DMS114 treated with DMSO at 0.1 percent for 48 hours (cell line): ENCODE data around the gene FLAD1.

Source experiments
- DNase-seq: peaks from one replicate; lab custom pipeline; 2025; ENCODE audit not compliant: unreplicated experiment; lab: John Stamatoyannopoulos, UW

Gene FLAD1

DNA sequence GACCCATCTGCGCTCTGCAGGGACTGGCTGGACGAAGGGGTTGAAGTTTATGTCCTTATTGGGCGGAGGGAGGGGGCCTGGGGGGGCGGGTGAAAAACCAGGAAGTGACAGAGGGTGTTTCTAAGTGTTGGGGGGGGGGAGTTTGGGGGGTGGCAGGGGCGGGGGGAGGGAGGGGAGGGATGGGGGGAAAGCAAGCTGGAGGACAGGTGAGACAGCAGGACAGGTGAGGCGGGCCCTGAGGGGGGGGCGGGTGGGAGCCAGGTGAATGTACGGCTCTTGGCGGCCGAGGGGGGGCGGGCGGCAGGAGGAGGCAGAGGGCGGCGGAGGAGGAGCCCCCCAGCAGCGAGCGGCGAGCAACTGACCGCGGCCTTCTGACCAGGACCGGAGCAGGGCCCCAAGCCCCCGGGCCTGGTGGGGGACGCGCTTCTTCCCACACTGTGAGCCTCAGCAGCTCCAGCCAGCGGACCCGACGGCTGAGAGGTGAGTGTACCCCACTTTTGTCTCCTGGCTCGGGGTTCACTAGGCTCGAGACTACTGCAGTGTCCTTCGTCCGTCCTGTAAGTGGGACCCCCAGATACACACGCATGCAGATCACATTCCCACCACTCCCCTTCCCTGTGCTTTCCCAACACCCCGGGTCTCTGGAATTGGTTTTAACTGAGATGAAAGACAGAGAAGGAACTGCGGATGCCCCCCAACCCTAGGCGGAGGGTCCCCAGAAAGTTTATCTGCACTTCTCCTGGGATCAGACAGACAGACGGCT, 19.5 kb downstream of the FLAD1 start, which contains the start of gene ZBTB7B:
Gene ZBTB7B (plus strand): TSS at position 339 of the 763 bp plus-strand sequence. CDS start 11,859 bp downstream, outside the sequence.
- DNase-seq: no peak

DNA sequence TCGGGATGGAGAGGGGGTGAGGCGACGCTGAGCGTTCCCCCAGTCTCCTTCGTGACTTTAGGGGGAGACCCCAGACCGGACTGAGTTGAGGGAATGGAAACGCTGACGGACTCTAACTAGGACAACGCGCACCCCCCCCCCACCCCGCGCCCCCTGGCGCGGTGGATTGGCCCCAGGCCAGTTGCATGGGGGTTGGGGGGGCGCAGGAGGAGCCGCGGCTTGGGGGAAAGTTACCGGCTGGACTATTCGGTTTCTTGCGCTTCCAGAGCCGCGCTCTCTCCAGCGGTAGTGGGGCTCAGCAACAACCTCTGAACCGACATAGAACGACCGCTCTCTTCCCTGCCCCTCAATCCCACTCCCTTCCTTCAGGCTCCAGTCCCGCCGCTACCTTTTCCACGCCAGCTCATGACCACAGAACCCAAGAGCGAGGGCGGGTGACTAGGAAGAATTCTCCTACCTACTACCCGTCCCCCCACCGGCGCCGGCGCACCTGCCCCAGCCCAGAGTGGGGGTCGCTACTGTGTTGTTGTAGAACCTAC, 20.2 kb downstream of the FLAD1 start:
- DNase-seq: no peak

DNA sequence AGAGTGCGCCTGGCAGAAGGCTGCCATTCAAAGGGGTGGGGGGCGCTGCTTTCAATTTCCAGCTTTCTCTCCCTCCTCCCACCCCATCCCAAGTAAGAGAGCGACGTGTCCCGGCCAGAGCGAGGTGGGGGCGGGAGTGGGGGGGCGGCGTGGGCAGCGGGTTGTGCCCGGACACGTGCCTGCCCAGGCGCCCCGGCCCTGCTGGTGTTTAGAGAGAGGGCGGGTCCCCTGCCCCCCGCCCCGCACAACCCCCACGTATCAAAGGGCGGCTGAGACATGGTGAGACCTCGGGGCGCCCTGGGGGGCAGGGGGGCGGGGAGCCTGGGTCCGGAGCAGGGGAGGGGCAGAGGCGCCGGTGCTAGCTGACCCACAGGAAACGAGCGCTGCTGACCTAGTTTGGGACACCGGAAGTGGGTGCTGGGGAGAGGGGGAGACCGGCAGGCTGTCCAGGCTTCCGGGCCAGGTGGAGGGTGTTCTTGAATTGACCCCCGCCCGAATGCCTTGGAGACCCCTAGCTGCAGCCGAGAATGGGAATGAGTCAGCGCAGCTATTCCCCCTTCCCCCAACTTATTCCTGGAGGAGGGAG, 20.7 kb downstream of the FLAD1 start:
- peak; percentile 37 for DNase-seq

DNA sequence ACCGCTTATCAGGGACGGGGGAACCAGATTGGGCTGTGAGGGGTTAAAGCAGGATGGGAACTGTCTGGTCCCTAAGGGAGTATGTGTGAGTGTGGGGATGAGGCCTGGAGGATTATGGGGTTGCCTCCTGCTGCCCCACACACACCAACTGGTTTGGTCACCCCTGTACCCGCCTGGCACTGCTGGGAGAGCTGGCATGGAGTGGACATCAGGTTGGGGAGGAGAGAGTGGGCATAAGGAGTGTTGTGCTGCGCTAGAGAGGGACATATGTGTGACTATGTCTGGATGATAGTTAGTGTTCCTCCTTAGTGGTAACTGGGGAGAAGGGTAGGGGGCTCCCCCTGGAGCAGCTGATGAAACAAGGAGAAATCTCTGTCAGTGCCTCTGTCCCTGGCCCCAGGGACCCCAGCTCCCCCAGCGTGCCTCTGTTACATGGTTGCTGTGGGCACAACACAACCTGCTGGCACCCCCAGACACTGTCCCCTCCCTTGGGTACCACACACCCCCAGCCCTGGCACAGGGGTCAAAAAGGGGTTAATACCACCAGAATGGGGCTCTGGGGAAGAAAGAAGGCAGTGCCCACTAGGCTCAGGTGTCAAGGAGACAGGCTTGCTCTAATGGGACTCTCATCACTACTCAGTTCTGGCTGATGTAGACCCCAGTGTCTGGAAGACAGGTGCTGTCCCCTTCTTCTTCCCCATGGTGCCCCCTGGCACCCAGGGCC, 21.4 kb downstream of the FLAD1 start:
- DNase-seq: no peak

DNA sequence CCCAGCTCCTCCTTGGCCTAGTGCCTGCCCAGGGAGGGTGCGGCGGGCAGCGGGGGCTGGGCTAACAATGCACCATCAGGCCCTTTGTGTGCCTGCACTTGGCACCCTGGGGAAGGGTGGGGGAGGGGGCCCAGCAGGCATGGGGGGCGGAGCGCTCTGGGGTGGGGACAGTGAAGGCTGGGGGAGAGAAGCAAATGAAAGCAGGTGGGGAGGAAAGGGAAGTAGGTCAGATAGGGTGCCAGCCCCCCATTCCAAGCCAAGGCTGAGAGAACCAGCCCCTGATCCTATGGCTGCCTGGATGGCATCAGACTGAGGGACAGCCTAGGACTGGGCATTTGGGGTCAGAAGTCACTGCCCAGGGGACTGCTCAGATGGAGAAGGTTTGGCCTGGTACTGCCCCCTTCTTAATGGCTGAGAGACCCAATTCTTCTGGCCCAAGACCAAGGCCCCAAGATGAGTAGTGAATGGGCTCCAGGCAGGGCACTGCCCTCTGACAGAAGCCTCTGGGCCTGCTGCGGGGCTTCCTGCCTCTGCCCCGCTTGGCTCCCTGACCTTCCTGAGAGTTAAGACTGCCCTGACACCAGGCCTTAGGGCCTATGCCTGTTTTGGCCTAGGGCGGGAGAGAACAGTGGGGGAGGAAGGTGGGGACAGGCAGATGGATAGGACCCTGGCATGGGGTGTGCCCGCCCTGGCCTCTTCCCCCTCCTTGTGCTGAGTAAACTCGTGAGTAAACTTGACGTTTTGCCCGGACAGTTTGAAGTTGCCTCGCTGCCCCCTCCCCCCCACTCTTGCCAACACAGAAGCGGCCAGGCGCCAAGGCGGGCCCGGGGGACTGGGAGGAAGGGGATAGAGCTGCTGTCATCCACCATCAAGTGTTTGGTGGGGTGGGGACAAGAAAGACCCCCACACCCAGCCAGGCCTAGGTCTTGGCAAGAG, 22.2 kb downstream of the FLAD1 start:
- DNase-seq: no peak

DNA sequence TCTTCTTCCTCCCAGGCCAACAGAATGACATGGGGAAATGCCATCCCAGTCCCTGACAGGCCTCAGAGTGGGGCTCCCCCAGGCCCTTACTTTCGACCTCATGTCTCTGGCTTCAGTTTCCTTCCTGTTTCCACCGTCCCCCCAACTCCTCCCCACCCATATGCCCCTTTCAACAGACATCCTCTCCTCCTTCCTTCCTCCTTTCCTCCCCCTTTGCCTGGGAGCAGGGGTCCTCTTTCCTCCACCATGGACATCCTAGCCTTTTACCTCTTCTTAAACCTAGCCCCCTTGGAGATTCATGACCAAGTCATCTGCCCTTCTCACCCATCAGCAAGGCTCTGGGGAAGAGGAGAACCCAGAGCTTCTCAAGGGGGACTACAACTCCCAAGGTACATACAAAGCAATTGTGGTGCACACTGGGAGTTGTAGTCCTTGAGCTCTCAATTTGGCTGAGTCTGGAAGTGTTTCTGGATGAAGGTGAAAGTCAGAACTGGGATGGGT, 23.5 kb downstream of the FLAD1 start:
- DNase-seq: peak; percentile 80

DNA sequence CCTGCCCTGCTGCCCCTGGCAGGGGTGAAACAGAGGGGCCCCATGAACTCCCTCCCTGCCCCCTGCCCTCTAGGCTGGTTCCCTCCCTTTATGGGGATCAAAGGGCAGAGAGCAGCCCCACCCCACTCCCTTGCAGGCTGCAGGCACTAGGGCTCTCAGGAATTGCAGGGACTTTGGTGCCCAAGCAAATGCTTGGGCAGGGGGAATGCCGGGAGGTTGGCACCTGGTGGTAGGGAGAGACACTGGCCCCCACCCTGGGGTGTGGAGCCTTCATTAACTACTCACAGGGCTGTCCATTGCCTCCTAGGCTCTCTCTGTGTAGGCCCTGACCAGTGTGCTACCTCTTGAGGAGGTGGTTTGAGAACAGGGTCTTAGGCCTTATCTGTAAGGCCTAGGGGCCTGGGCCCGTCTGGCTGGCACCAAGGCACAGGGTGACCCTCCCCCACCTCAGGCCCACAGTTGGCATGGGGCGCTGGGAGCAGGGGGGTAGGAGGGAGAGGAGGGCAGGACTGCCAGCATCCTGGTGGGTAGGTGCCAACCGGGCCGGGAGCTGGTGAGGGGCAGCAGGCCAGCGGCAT, 24.2 kb downstream of the FLAD1 start:
- no peak for DNase-seq

DNA sequence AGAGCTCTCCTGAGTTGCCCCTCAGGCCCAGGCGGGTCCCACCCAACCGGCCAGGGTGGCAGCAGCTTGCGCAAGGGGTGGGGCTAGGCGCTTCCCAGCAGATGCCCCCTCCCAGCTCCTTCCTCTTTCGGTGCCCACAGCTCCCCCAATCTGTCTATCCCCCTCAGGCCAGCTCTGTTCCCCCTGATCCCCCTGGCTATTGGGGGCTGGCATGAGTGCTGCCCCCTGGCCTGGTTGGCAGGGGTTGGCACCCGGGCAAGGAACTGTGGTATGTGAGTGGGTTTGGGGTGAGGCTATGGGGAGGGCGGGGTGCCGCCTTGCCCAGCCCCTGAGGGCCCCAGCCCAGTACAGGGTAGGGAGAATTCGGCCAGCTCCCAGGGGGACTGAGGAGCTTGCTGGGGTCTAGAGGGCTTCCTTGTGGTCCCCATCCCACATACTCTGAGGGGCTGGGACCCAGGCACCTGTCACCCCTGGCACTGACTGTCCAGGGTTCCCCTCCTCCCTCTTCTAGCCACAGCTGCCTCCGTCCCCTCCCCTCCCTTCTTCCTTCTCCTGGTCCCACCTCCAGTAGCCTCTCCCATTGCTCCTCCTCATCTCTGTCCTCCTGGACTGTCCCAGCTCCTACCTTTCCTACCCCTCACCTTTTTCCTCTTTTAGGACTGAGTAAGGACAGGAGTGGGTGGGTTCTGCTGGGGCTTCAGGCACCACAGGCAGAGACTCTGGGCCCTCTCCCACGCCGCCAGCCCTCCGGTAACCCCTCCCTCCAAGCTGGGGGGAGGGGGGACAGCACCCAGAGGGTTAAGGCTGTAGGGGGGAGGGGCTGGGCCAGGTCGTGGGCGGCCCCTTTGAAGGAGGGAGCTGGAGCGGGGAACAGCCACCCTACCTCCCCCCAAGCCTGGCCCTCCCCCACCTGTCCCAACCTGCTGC, 25.1 kb downstream of the FLAD1 start:
- no peak for DNase-seq

DNA sequence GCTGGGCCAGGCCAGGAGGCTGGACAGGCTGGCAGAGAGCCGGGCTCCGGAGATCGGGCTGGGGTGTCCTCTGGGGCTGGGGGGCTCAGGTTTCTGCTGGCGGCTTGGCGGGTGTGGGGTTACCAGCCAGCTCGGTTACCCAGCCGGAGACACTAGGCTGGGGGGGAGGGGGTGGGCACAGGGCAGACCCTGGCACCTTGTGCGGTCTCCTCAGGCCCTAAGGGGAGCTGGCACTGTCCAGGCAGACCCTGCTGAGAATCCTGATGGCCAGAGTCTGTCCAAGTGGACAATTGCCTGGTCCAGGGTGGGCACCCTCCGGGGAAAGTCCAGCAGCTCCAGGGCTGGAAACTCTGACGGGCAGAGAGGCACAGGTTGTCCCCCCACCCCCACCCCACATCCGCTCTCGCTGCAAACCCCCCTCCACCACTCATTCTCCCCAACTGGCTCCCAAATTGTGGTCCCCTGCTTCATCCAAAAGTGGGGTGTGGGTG, 26.1 kb downstream of the FLAD1 start:
- no peak for DNase-seq

DNA sequence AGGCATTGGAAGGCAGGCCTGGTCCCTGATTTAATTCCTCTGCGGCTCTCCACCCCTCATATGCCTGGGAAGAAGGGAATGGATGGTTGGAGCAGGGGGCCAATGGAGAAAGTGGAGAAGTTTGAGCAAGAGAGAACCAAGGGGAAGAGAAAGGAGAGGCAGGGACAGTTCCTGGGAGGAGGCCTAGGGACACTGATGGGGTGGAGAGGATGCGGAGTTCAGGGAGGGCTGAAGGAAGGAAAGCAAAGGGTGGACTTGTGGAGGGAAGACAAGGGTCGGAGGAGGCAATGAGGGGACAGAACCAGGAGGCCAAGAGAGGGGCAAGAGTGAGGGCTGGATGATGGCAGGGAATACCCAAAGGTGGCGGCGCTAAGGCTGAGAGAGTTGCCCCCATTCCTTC, 26.6 kb downstream of the FLAD1 start:
- DNase-seq: no peak

DNA sequence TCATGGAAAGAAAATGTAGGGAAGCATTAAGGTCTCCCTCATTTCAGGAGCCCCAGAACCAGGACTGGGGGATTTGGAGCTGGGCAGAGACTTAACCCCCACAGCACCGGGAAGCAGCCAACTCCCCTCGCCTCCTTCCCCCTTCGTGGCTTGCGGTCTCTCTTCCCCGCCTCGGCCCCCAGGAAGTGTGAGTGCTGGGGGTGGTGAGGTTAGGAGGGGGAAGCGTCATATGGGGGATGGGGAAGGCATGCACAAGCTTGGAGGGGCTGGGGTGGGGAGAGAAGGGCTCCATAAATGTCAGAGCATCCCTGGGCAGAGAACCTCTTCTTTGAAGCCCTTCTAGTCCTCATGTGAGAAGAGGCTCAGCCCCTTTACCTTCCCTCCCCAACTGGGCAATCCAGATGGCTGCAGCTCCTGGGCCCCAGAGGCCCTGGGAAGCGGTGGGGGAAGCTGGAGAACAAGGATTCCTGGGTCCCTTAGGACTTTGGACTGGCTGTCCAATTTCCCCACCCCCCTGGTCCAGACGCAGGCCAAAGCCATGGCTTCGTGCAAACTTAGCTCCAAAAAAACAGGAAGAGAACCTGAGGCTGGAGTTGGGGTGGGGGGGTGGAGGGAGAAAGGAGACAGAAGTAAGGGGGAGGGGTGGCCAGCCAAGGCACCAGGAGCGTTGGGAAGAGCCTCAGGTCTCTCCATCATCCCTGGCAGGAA, 27.2 kb downstream of the FLAD1 start:
- DNase-seq: no peak

DNA sequence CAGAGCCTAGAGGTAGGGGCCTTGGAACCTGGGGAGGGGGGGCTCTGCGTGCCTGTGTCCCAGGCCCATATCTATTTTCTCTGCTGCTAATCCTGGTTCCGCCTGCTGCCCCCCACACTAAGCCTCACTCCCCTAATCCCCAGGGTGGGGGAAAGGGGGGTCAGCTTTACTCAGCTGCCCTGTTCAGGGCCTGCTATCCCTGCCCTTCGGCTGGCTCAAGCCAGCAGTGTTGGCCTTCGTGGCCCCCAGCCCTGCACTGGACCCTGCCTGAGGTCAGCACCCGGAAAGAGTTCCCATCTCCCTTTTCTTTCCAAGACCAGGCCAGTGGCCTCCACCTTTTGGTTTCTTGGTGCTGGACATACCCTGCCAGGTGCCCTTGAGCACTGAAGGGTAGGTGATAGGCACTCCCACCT, 27.9 kb downstream of the FLAD1 start:
- no peak for DNase-seq

DNA sequence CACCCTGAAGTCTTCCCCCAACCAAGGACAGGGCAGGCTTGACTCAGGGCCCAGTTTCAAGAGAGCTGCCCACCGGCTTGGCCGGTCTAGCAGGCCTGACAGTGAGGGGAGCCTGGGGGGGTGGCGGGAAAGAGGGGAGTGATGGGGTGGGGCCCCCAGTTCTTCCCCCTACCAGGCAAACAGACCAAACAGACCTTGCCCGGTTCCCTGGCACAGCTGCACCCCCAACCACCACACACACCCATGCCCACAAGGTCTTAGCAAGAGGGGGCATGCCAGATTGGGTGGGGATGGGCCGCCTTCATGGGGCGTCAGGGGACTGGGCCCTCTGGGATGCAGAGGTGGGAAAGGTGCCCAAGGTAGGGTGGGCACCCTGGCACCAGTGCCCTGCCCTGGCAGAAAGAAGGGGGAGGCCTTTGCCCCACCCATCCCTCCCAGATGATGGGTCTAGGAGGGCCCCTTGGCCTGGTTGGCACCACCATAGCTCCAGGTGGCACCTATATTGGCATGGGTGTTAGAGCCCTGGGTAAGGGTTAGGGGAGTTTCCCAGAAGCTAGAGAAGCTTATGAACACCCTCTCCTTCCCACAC, 28.4 kb downstream of the FLAD1 start:
- DNase-seq: no peak

DNA sequence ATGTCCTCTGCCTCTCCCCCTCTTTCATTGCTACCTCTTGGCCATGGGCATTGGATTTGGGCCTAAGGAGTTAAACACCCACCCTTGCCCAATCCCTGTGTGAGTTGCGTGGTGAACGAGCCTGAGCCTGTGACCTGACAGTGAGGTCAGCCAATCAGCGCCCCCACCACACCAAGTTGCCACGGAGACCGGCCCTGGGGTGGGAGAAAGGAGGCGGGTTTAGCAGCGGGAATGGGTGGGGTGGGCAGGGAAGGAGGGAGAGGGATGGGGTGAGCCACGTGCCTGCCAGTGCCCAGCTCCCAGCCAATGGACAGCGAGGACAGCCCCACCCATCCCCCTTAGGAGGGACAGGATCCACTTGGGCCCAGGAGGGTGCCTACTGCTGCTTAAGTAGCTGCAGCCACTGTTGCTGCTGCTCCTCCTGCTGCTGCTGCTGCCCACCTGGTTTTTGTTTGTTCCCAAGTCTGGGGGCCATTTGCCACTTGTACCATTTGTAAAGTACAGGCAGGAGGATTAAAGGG, 28.9 kb downstream of the FLAD1 start:
- no peak for DNase-seq

DNA sequence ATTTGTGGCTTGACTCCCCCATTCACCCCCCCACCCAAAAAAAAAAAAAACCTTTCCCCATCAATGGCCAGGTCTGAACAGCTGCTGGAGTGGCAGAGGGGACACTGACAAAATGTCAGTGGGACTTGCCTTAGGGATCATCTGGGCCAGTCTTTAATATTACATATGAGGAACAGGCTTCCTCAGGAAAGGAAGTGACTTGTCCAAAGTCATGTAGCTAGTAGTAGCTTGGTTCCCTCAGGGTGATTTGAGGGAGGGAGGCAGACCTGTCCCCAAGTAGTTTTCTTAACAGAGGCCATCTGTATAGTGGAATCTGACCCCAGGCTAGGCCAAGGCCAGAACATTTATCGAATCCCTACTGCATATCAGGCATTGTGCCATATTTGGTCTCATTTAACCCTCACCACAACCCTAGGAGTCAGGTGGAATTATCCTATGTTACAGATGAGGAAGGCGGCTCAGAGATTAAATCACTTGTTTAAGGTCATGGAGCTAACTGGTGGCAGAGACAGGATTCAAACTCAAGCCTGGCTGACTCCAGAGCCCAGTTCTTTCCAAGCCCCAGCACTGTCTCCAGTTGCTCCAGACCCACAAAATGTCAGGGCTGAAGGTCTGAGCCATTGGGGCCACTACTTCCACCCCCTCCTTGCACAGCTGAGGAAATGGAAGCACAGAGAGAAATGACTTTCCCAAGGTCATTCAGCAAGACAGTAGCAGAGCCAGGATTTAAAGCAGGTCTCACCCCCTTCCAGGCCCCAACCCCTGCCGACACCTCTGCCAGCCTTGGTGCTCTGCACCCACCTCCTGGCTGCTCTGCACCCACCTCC, 29.8 kb downstream of the FLAD1 start:
- DNase-seq: no peak

DNA sequence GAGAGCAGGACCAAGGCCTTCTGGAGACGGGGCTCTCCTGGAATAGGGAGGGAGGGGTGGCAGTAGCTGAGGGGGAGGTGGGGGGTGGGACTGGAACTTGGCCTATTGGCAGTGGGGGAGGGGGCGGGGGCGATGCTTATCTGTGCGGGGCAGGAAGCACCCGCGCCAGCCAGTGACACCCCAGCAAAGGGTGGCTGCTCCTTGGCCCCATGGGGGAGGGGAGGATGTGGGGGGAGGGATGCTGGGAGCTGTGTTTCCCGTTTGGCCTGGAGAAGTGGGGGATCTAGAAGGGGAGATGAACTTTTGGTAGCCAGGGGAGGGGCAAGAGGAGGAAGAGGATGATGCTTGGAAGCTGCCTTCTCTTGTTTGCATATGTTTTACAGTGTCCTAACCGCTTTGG, 30.5 kb downstream of the FLAD1 start:
- no peak for DNase-seq
